ENCODE results near the gene PIP5K1C. TPM values are rescaled to one million over a fixed set of nuclear protein-coding genes. Genes with fewer than 3 reads are reported as not detected.

The PIP5K1C gene
- total and polyA plus RNA-seq, 10 of the 15 experiments (the other 5 are each of a cell fraction or from before 2014, with no cell fraction given): 0.39 to 19.6 (median 5.3) TPM

GRCh38 chr19:3701200-3701599, 932 bp upstream of the PIP5K1C start:
- Histone ChIP-seq H3K79me2 (ENCODE audit: control insufficient read depth, insufficient read depth, low read length) (peaks cover 30% of the 10 kb centered on the region), H3K36me3 (ENCODE audit: control insufficient read depth in 2 of 2, insufficient read depth in 2 of 2, low read length in 1 of 2) (no peaks in the 10 kb centered on the region), H3K9me3 (replicated peaks; ENCODE audit: control insufficient read depth, insufficient read depth, low read length) (no peaks in the 10 kb centered on the region), H3K27me3 (replicated peaks in 1 of 2; ENCODE audit: control insufficient read depth in 2 of 2, insufficient read depth in 2 of 2, low read length in 1 of 2) (no peaks in the 10 kb centered on the region), H3K9ac (ENCODE audit: control insufficient read depth, insufficient read depth, low read length) (no peak overlapping the region), H3K4me2 (ENCODE audit: control insufficient read depth, insufficient read depth) (no peak overlapping the region), H3K27ac (ENCODE audit: control insufficient read depth, insufficient read depth) (no peak overlapping the region), H2AFZ (ENCODE audit: control insufficient read depth, low read depth, low read length) (no peak overlapping the region), H4K20me1 (ENCODE audit: control insufficient read depth, insufficient read depth) (no peaks in the 10 kb centered on the region), H3K4me3 (no peak overlapping the region), H3K4me1 (ENCODE audit: control insufficient read depth, insufficient read depth, low read length) (no peaks in the 10 kb centered on the region; the same call in 1 of the 2 replicates)
- in situ Hi-C loops (cut with MboI) (loop anchor here (5.0 kb wide), 1 partner anchor 39 kb away; no protein-coding TSS in a partner anchor), intact Hi-C loops (cut with micrococcal nuclease; ENCODE audit: unreplicated experiment) (no loop called here)
- ChIA-PET CTCF (interaction anchor here (0.7 to 1.6 kb wide), 5 partner anchors 13 to 110 kb away, joined by 3 to 8 read pairs (median 3); partner anchors contain the start of gene MRPL54), SMC1A (ENCODE audit: uncharacterized antibody, unreplicated experiment) (interaction anchor here (1.6 kb wide), 1 partner anchor 12 kb away, joined by 4 read pairs; no protein-coding TSS in a partner anchor), POLR2A (no interaction called here), RAD21 (ENCODE audit: unreplicated experiment) (interaction anchor here (1.6 kb wide), 1 partner anchor 27 kb away, joined by 3 read pairs; no protein-coding TSS in a partner anchor)
- no peak for TF ChIP-seq MTA3 (IDR thresholded peaks at IDR 0.05; ENCODE audit: borderline replicate concordance, low read length)
- no peak for DNase-seq (ENCODE audit: low read depth, low spot score)
- BruUV-seq (replicated peaks): no TSS peak
- ATAC-seq: no peak
- FAIRE-seq: no peak
- 0% methylated on average over 1 of the region's 1 CpG for WGBS (ENCODE audit: insufficient coverage, insufficient replicate concordance, low lambda C conversion rate, missing lambda C conversion rate)

- TF ChIP-seq SMAD1 (IDR thresholded peaks at IDR 0.05; ENCODE audit: low read depth, partially characterized antibody) (no peak), ZSCAN29 (IDR thresholded peaks at IDR 0.05) (no peak), EGR1 (IDR thresholded peaks at IDR 0.05; ENCODE audit: borderline replicate concordance in 1 of 2, low read depth in 2 of 2, low read length in 2 of 2) (peak in 1 of 2 experiments; percentile 52; a peak in 1 of 3 replicates), PKNOX1 (IDR thresholded peaks at IDR 0.05) (peak; percentile 44; the same call in 1 of the 2 replicates)
- H2AFZ ChIP-seq (ENCODE audit: control insufficient read depth, low read depth, low read length): peak overlapping the region; percentile 55
- no peaks in the 10 kb centered on the region for H3K36me3 ChIP-seq (ENCODE audit: control insufficient read depth in 2 of 2, insufficient read depth in 2 of 2, low read length in 1 of 2)
- ATAC-seq (no peak; the same call in 2 of the 3 replicates), FAIRE-seq (no peak), DNase-seq (ENCODE audit: low read depth, low spot score) (no peak)
- ChIA-PET CTCF (interaction anchor here (0.6 to 3.8 kb wide), 7 partner anchors 9 to 146 kb away, joined by 3 to 22 read pairs (median 3); no protein-coding TSS in a partner anchor), POLR2A (interaction anchor here (1.2 to 3.4 kb wide), 3 partner anchors 12 to 32 kb away, joined by 3 to 13 read pairs (median 5); no protein-coding TSS in a partner anchor), RAD21 (ENCODE audit: unreplicated experiment) (interaction anchor here (1.4 to 1.9 kb wide), 4 partner anchors 10 to 62 kb away, joined by 3 to 6 read pairs (median 4); partner anchors contain the start of genes APBA3 and MRPL54), SMC1A (ENCODE audit: uncharacterized antibody, unreplicated experiment) (interaction anchor here (1.5 to 1.6 kb wide), 2 partner anchors 10 to 11 kb away, joined by 4 to 5 read pairs; no protein-coding TSS in a partner anchor)
- BruUV-seq (replicated peaks): no TSS peak
- H3K27me3 ChIP-seq (replicated peaks in 1 of 2; ENCODE audit: control insufficient read depth in 2 of 2, insufficient read depth in 2 of 2, low read length in 1 of 2): no peaks in the 10 kb centered on the region
- WGBS (ENCODE audit: insufficient coverage, insufficient replicate concordance, low lambda C conversion rate, missing lambda C conversion rate): 0% methylated on average over 41 of the region's 43 CpGs
- peaks cover 30% of the 10 kb centered on the region for H3K79me2 ChIP-seq (ENCODE audit: control insufficient read depth, insufficient read depth, low read length)
- H3K4me2 ChIP-seq (ENCODE audit: control insufficient read depth, insufficient read depth): peak overlapping the region; percentile 89
- no peaks in the 10 kb centered on the region for H3K9me3 ChIP-seq (replicated peaks; ENCODE audit: control insufficient read depth, insufficient read depth, low read length)
- peak overlapping the region; percentile 69 for H3K27ac ChIP-seq (ENCODE audit: control insufficient read depth, insufficient read depth)
- H4K20me1 ChIP-seq (ENCODE audit: control insufficient read depth, insufficient read depth): no peaks in the 10 kb centered on the region
- peak overlapping the region; percentile 88 for H3K4me3 ChIP-seq
- H3K9ac ChIP-seq (ENCODE audit: control insufficient read depth, insufficient read depth, low read length): peak overlapping the region; percentile 80
- in situ Hi-C loops (cut with MboI) (loop anchor here (5.0 kb wide), 1 partner anchor 37 kb away; no protein-coding TSS in a partner anchor), intact Hi-C loops (cut with micrococcal nuclease; ENCODE audit: unreplicated experiment) (no loop called here)
- H3K4me1 ChIP-seq (ENCODE audit: control insufficient read depth, insufficient read depth, low read length): no peaks in the 10 kb centered on the region; the same call in 1 of the 2 replicates
These were observed 477 bp downstream of the PIP5K1C start for GRCh38 chr19:3699741-3700241.
